SU-DHL-6 (cell line): ENCODE results near the gene IFRD2.

ENCODE experiments used
- H2AFZ ChIP-seq: fragments of 200-600 bp; sonication (generic); 2 replicates; pipeline ENCODE4 v1.6.1; 2014; ENCODE audit warnings: low read depth, mild to moderate bottlenecking, moderate library complexity, mixed read lengths, antibody characterized with exemption, low read length; ENCODE audit not compliant: severe bottlenecking
- H3F3A ChIP-seq: fragments of 200-600 bp; shearing (Covaris generic); 2 replicates; pipeline ENCODE4 v1.6.0; 2016; ENCODE audit warnings: antibody characterized with exemption, mild to moderate bottlenecking; ENCODE audit not compliant: insufficient read depth
- H3K27ac ChIP-seq: fragments of 200-600 bp; sonication (generic); 2 replicates; pipeline ENCODE4 v1.5.1; 2016; ENCODE audit warnings: low read depth, mild to moderate bottlenecking, low read length, moderate library complexity, mixed read lengths
- H3K27me3 ChIP-seq: fragments of 200-600 bp; sonication (generic), shearing (Covaris generic); 2 replicates; pipeline ENCODE4 v1.6.0; 2014; ENCODE audit warnings: mild to moderate bottlenecking, low read length
- H3K36me3 ChIP-seq: fragments of 200-600 bp; sonication (generic); 2 replicates; pipeline ENCODE4 v1.6.1; 2014; ENCODE audit warnings: mild to moderate bottlenecking, low read length, mixed read lengths
- H3K4me2 ChIP-seq: fragments of 300-600, 200-600 bp; shearing (Covaris generic), sonication (generic); 2 replicates; pipeline ENCODE4 v1.6.0; 2014; ENCODE audit warnings: low read length, low read depth, mild to moderate bottlenecking; ENCODE audit not compliant: poor library complexity, severe bottlenecking
- H3K4me3 ChIP-seq: fragments of 200-600 bp; sonication (generic); 2 replicates; pipeline ENCODE4 v1.5.1; 2014; ENCODE audit warnings: antibody characterized with exemption, low read length, mild to moderate bottlenecking, mixed read lengths; ENCODE audit not compliant: insufficient read depth, poor library complexity, severe bottlenecking
- H3K79me2 ChIP-seq: fragments of 200-600 bp; sonication (generic); 2 replicates; pipeline ENCODE4 v1.6.1; 2014; ENCODE audit warnings: mild to moderate bottlenecking, low read length, moderate library complexity; ENCODE audit not compliant: insufficient read depth
- H3K9ac ChIP-seq: fragments of 200-600 bp; sonication (generic); 2 replicates; pipeline ENCODE4 v1.7.0; 2014; ENCODE audit warnings: mild to moderate bottlenecking, low read length
- H3K9me2 ChIP-seq: fragments of 200-600 bp; sonication (generic); replicated peaks from 2 replicates; pipeline ENCODE4 v1.6.1; 2014; ENCODE audit warnings: low read length; ENCODE audit not compliant: insufficient read depth
- H3K9me3 ChIP-seq: fragments of 200-600 bp; sonication (generic); 2 replicates; pipeline ENCODE4 v1.6.1; 2014; ENCODE audit warnings: low read length, mixed read lengths; ENCODE audit not compliant: insufficient read depth
- H4K20me1 ChIP-seq: fragments of 200-600 bp; sonication (generic); 2 replicates; pipeline ENCODE4 v1.6.1; 2014; ENCODE audit warnings: low read depth, mild to moderate bottlenecking, antibody characterized with exemption, low read length, moderate library complexity, mixed read lengths
- EZH2phosphoT487 ChIP-seq: fragments of 200-600 bp; sonication (generic), shearing (Covaris generic); conservative IDR thresholded peaks from 2 replicates; pipeline ENCODE4 v1.6.1; 2018; ENCODE audit warnings: mild to moderate bottlenecking, antibody characterized with exemption, low read length, moderate library complexity, mixed read lengths
- TF ChIP-seq, protein P1 (sequence below): fragments of 200-600 bp; sonication (generic); IDR thresholded peaks from one replicate; pipeline ENCODE4 v1.5.1; 2017; ENCODE audit warnings: antibody characterized with exemption, mild to moderate bottlenecking, low read length, moderate library complexity; ENCODE audit not compliant: insufficient read depth, poor library complexity, severe bottlenecking

The IFRD2 gene

DNA sequence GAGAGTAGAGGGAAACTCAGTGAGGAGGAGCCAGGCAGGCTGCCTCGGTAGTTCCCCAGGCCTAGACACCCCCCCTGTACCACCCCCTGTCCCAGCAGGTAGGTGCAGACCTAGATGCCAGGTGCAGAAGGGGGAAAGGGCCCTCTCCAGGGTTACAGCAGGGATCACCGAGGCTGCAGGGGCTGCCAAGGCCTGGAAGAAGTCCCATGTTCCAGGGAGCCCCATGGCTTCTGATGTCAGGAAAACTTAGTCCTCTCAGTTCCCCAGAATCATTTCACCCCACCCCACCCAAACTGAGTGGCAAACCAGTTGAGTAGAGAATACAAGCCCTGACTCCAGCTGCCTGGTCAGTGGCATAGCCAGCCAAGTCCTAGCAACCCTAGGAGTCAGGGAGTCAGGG lies 30.7 kb downstream of the IFRD2 start:
- H2AFZ ChIP-seq, result no peak overlapping the region
- H3K36me3 ChIP-seq, result 0 out of 2 replicates have a peak, but pooled peaks cover 3% of the 10 kb centered on the region
- H3F3A ChIP-seq, result no peaks in the 10 kb centered on the region
- no peak overlapping the region for H3K9ac ChIP-seq
- no peak overlapping the region for H3K27ac ChIP-seq
- H4K20me1 ChIP-seq, result no peaks in the 10 kb centered on the region
- H3K79me2 ChIP-seq, result no peaks in the 10 kb centered on the region
- H3K4me2 ChIP-seq, result no peak overlapping the region
- H3K9me2 ChIP-seq, result no peaks in the 10 kb centered on the region
- no peaks in the 10 kb centered on the region for H3K9me3 ChIP-seq
- TF ChIP-seq EZH2phosphoT487, result no peak
- TF ChIP-seq, protein P1, sequence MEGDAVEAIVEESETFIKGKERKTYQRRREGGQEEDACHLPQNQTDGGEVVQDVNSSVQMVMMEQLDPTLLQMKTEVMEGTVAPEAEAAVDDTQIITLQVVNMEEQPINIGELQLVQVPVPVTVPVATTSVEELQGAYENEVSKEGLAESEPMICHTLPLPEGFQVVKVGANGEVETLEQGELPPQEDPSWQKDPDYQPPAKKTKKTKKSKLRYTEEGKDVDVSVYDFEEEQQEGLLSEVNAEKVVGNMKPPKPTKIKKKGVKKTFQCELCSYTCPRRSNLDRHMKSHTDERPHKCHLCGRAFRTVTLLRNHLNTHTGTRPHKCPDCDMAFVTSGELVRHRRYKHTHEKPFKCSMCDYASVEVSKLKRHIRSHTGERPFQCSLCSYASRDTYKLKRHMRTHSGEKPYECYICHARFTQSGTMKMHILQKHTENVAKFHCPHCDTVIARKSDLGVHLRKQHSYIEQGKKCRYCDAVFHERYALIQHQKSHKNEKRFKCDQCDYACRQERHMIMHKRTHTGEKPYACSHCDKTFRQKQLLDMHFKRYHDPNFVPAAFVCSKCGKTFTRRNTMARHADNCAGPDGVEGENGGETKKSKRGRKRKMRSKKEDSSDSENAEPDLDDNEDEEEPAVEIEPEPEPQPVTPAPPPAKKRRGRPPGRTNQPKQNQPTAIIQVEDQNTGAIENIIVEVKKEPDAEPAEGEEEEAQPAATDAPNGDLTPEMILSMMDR, result no peak
- H3K4me3 ChIP-seq, result no peak overlapping the region
- no peaks in the 10 kb centered on the region for H3K27me3 ChIP-seq

DNA sequence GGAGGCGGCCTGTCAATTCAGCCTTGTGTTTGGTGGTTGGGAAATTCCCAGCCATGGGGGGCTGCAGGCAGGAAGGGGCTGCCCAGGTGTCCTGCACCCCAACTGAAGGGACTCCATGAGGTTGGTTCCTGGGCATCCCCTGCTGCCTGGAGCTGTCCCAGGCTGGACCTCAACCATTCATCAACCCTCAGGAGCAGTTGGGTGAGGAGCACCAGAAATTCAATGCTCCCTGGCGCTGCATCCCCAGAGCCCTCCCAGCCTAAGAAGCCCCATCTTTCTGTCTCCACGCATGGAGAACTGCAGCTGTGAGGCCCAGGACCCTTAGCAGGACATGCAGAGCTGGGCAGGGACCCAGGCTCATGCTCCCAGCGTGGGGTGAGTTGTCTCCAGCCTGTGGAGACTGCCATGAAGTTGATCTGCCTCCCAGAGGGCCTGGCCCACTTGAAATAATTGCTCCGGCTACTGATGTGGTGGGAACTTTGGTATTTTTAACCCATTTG lies 31.2 kb downstream of the IFRD2 start:
- Histone ChIP-seq H3K79me2 (no peaks in the 10 kb centered on the region), H3K9ac (no peak overlapping the region), H3K9me2 (no peaks in the 10 kb centered on the region), H3K27me3 (no peaks in the 10 kb centered on the region), H3K4me2 (no peak overlapping the region), H3K4me3 (no peak overlapping the region), H4K20me1 (no peaks in the 10 kb centered on the region), H3K27ac (no peak overlapping the region), H3K9me3 (no peaks in the 10 kb centered on the region), H2AFZ (no peak overlapping the region), H3K36me3 (0 out of 2 replicates have a peak, but pooled peaks cover 3% of the 10 kb centered on the region), H3F3A (no peaks in the 10 kb centered on the region)
- TF ChIP-seq, protein P1, result no peak

DNA sequence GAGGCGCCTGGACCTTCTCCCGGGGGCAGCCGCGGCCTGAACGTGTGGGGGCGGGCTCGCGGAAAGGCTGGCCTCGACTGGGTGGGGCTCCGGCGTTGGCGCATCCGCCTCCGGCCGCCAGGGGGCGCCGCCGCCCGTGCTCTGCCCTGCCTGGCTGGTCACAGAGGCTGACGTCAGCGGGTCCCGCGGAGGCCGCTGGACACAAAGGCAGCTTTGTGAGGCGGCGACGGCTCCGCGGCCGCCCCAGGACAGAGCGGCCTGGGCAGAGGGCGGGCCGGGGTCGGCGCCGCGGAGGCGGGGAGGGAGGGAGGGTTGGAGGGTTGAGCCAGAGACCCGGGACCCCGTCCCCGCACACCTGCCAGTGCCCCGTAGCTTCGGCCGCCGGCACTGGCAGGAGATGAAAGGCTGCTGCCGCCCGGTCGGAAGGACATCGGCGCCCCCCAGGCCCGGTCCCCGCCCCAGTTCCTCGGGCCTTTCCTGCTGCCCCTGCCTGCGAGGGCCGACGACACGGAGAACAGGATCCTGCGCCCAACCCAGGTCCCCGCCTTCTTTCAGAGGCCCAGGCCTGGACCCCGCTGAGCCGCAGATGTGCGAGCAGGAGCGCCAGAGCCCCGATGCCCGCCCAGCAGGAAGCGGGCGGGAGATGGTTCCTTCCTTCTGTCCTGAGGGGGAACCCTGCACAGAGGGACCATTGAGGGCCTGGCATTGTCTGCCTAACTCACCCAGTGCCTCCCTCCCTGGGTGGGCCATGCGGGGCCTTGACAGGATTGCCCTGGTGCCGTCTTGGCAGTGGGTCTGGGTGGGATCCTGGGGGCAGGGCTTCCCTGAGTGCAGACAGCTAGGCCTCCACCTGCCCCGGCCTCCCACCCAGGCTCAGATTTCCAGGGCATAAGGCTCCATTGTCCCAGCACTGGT lies 31.9 kb downstream of the IFRD2 start:
- Histone ChIP-seq H3K9me3 (no peaks in the 10 kb centered on the region), H3K4me3 (peak overlapping the region; percentile 48), H3K79me2 (no peaks in the 10 kb centered on the region), H3K9me2 (no peaks in the 10 kb centered on the region), H4K20me1 (no peaks in the 10 kb centered on the region), H3K9ac (peak overlapping the region; percentile 50), H3K4me2 (peak overlapping the region; percentile 52), H3K36me3 (0 out of 2 replicates have a peak, but pooled peaks cover 3% of the 10 kb centered on the region), H3K27me3 (no peaks in the 10 kb centered on the region), H3F3A (no peaks in the 10 kb centered on the region), H2AFZ (no peak overlapping the region), H3K27ac (no peak overlapping the region)
- TF ChIP-seq, protein P1, result peak; percentile 94
- no peak for TF ChIP-seq EZH2phosphoT487
